Measurements from ENCODE around the gene IGFBP1.
"Not testable (repeated sequence)": the region's sequence is repeated elsewhere in the genome, so short reads cannot be mapped to it uniquely, and the experiment has no call there.

Gene IGFBP1

DNA sequence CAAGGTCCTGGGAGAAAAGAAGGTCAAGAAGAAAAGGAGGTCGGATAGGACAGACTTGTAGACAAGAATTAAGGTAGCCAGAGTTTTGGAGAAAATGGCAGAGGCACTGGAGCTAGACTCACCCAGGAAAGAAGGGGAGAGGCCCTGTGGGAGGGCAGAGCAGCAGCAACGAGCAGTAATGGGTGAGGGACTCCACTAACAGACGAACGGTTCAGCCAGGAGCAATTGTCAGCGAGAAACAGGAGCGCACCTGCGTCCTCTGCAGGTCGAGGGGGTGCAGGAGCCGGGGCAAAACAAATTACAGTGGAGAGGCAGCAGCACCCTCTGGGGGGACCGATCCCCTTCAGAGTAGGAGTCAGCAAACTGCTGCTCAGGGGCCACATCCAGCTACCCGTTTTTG is 51.3 kb downstream of the IGFBP1 start:
- no peak for DNase-seq

DNA sequence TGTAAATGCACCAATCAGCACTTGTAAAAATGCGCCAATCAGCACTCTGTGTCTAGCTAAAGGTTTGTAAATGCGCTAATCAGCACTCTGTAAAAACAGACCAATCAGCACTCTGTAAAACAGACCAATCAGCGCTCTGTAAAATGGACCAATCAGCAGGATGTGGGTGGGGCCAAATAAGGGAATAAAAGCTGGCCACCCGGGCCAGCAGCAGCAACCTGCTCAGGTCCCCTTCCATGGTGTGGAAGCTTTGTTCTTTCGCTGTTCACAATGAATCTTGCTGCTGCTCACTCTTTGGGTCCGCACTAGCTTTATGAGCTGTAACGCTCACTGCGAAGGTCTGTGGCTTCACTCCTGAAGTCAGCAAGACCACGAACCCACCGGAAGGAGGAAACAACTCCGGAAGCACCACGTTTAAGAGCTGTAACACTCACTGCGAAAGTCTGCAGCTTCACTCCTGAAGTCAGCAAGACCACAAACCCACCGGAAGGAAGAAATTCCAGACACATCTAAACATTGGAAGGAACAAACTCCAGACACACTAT is 52.0 kb downstream of the IGFBP1 start:
- DNase-seq = not testable (repeated sequence)

DNA sequence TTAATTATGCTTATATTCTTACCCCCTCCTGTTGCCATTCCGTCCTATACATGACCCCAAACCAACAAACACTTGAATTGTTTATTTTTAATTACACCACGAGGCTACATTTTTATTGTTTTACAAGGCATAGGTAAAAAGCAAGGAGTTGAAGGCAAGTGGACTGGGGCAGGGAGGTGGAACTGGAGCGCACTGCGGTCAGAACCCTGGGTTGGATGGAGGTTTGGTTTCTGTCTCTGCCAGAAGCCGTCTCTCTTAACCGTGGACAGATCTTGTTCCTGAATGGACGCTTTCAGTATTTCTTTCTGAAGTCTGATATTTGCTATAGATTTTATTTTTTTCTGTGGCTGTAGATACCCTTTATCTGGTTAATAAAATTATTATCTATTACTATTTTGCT is 52.7 kb downstream of the IGFBP1 start:
- no peak for DNase-seq

Data from effector CD8-positive, alpha-beta T cell (primary cell).